HG03575 (cell line): ENCODE measurements around the gene LARP1B.
"Not testable (repeated sequence)": the region's sequence is repeated elsewhere in the genome, so short reads cannot be mapped to it uniquely, and the experiment has no call there.

Source experiments
- ATAC-seq: cut with Tn5 transposase; IDR thresholded peaks from one replicate; pipeline ENCODE4 v1.9.1; 2021; ENCODE audit not compliant: unreplicated experiment, insufficient number of reproducible peaks, low FRiP score; ENCODE audit errors: extremely low read depth

LARP1B gene

DNA sequence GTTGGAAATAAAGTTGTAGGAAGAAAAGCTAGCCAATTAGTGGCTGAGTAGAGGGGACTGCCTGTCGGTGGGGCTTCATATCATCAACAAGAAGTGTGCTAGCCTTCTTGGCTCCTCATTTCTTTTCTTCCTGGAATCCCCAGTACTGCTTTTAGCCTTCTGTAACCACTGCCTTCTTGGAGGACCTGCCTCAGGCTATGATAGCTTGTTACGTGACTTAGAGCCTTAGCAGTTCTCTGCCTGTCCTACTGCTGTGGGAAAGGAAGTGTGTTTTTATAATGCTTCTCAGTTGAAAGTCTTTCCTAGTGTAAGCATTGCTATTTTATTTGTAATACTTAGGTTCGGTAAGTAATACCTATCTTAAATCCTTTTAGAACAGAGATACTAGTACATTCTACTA is 61.9 kb downstream of the LARP1B start:
- no peak for ATAC-seq

DNA sequence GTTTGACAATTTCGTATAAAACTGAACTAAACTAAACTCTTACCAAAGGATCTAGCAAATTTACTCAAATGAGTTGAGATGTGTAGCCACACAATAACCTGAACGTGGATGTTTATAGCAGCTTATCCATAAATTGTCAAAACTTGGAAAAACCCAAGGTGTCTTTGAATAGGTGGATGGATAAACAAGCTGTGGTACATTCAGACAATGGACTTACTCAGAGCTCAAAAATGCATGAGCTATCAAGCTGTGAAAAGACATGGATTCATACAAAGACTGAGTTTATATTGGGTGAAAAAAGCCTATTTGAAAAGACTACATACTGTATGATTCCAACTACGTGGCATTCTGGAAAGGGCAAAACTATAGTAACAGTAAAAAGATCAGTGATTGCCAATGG is 69.5 kb downstream of the LARP1B start:
- no peak for ATAC-seq

DNA sequence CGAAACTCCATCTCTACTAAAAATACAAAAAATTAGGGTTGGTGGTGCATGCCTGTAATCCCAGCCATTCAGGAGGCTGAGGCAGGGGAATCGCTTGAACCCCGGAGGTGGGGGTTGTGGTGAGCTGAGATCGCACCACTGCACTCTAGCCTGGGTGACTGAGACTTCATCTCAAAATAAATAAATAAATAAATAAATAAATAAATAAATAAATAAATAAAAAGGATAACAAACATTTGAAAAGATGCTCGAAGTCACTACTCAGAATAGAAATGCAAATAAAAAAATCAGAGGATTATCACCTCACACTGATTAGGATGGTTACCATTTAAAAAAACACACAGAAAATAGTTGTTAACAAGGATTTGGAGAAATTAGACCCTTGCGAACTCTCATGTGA is 73.8 kb downstream of the LARP1B start:
- no peak for ATAC-seq

DNA sequence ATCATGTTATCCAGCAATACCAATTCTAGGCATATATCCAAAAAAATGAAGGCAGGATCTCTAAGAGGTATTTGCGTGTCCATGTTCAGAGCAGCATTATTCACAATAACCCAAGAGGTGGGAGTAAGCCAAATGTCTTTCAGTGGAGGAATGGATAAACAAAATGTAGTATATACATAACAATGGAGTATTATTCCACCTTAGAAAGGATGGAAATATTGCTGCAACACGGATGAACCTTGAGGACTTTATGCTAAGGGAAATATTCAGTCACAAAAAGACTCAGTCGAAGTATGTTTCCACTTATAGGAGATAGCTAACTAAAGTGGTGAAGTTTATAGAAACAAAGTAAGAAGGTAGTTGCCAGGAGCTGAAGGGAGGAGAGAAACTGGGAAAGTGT is 74.3 kb downstream of the LARP1B start:
- ATAC-seq, result no peak

DNA sequence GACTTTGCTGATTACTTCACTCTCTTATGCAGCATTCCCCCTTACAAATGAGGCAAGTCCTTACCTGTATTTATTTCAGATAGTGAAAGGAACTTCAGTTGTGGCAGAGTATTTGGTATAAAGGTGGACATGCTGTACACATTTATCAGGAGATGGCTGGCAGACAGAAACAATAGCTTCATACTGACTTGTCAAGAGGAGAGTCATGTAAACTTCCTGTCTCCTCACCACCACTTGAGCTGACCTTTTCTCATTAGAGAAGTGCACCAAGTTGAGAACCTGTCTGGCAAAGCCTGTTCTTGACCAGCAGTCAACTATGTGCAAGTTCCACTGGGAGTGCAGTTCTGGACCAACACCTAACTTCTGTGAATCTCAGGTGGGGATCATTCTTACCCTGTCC is 80.8 kb downstream of the LARP1B start:
- ATAC-seq, result no peak

DNA sequence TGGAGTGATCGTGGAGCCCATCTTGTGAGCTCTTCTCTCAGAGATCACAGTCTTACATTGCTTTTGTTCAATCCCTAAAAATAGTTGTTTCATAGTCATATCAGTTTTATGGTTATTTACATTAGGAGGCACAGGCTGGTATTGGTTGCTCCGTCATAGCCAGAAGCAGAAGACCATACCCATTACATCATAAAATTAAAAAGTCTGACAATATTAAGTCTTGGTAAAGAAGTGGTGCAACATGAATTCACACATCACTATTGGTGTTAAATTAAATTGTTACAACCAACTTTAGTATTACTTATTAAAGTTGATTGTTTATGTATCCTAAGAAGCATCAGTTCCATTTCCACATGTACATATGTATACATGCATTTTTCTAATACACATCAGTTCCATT is 84.6 kb downstream of the LARP1B start:
- ATAC-seq, result no peak

DNA sequence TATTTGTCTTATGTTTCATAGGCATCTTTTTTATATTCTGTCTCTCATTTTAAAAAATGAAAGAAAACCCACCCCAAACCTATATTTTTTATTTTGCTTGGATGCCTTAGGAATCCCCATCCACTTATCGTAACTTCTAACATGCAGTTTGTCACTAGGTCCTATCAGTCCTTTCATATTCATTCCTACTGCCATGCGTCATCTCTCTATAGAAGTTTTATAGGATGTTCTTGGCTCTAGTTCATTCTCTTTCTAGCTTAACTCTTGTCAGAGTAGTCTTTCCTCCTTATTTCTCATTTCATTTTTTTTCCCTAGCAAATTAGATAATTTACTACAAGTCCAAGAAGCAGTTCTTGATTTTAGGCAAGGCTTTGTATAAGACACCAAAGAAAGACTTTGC is 92.7 kb downstream of the LARP1B start:
- no peak for ATAC-seq

DNA sequence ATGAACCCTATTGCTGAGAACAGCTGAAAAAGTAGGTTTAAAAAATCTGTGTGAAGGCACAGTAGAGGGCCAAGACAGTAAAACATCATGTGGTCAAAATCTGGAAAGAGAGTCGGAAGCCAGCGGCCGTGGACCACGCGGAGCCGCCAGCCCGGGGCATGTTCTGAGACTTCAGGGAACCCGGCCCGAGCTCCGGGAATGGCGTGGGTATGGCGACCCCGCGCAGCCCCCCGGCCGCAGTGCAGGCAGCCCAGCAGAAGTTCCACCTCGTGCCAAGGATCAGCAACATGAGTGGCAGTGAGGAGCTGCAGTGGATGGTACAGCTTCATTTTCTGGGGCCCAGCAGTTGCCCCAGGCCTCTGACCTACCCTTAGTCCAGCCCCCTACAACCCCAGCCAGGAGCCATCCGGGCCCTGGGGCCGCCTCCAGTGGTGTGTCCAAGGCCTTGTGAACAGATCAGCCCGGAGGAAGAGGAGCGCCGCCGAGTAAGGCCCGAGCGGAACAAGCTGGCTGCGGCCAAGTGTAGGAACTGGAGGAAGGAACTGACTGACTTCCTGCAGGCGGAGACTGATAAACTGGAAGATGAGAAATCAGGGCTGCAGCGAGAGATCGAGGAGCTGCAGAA is 94.2 kb downstream of the LARP1B start:
- no peak for ATAC-seq

DNA sequence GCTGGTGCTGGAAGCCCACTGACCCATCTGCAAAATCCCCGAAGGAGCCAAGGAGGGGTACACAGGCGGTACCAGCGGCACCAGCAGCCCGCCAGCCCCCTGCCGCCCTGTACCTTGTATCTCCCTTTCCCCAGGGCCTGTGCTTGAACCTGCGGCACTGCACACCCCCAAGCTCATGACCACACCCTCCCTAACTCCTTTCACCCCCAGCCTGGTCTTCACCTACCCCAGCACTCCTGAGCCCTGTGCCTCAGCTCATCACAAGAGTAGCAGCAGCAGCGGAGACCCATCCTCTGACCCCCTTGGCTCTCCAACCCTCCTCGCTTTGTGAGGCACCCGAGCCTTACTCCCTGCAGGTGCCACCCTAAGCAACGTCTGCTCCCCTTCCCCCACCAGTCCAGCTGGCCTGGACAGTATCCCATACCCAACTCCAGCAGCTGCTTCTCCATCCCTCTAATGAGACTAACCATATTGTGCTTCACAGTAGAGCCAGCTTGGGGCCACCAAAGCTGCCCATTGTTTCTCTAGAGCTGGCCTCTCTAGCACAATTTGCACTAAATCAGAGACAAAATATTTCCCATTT is 94.9 kb downstream of the LARP1B start:
- ATAC-seq, result no peak

DNA sequence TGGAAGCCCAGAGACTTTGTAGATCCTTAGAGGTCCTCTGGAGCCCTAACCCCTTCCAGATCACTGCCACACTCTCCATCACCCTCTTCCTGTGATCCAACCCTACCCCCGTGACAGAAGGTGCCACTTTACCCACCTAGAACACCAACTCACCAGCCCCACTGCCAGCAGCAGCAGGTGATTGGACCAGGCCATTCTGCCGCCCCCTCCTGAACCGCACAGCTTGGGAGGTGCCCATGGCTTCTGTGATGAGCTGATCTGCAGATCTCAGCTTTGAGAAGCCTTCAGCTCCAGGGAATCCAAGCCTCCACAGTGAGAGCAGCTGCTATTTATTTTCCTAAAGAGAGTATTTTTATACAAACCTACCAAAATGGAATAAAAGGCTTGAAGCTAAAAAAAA is 95.4 kb downstream of the LARP1B start:
- not testable (repeated sequence) for ATAC-seq

DNA sequence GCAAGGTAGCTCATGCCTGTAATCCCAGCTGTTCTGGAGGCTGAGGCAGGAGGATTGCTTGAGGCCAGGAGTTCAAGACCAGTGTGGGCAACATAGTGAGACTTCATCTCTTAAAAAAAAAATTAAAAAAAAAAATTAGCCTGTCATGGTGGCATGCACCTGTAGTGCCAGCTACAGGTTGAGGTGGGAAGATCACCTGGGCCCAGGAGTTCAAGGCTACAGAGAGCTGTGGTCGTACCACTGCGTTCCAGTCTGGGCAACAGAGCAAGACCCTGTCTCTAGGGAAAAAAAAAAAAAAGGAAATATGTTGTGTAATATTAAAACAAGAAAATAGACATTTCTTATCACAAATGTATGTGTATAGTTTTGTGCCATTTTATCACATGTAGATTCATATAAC is 97.8 kb downstream of the LARP1B start:
- no peak for ATAC-seq

DNA sequence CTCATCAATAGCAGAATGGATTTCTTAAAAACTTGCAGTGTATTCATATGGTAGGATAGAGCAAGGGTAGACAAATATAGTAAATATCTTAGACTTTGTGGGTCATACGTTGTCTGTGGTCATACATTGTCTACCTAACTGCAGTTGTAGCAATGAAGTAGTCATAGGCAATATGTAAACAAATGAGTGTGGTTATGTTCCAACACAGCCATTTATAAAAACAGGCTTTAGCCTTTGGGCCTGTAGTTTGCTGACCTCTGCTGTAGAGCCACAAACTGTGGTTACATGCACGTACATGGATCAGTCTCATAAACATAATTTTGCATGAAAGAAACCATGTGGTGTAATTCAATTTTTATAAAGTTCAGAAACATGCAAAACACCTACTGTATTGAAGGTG is 98.9 kb downstream of the LARP1B start:
- ATAC-seq, result no peak

DNA sequence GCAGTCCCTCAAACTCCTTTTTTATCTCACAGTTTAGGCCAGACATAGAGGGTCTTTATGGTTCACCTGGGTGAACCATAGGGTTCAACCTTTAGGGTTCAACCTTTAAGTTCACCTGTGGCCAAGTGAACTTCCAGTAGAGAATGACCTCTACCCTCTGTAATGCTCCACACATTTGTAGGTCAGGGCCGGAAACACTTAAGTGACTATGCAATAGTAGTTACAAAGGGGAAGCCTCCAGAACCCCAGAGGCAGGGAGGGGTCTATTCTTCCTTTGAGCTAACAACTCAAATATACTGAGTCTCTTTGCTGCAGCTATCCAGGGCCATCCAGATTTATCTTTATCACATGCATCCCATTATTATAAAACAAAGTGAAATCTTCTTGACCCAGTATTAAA is 100.0 kb downstream of the LARP1B start:
- no peak for ATAC-seq

DNA sequence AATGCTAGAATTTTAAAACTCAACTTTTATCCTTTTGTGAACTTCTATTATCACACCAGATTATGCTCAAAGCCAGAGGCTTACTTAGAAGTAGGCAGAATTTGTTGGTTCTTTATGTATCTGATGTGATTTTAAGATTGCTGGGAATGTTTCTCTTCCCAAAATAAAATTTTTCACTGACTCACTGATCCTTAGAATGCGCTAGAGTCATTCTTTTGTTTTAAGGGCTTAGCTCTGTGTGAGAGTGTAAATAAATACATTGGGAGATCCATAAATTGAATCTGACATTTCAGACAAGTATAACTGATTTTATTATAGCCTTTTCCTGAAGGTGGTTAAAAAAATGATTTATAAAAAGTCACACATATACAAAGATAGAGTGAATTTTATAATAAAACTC is 101.3 kb downstream of the LARP1B start:
- no peak for ATAC-seq

DNA sequence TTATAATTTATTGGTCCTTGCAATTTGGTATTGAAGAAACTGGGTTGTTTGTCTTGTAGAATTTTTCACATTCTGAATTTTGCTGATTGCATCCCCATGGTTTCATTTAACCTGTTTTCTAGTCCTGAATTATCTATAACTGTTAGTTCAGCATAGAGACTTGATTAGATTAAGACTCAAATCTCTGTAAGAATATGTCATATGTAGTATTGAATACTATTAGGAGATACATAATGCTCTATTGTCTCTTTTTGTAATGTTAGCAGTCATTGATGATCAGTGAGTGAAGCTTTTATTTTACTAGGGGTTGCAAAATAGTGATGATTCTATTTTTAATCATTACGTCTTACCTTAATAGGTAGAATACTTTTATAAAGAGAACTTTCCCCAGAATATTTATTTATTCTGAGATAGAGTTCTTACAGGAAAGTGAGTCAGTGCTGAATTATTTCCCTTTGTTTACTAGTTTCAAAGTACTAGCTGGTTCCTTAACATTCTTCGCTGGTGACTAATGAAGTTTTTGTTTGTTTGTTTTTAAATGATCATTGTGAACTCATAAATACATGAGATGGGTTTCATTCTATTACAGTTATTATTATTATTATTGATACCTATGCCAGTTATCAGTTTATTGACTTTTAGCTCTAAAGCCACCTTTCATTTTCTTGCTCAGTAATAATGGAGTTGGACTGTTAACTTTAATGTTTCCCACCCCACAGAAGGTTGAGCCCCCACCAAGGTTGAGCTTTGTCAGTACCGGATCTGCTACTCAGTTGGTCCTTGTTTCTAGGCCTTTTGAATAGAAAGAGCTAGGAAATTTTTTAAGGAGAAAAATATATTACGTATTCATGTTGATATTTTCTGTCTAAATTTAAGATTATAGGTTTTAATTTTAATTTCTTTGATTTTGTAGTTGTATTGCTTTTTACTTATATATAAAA is 102.3 kb downstream of the LARP1B start:
- no peak for ATAC-seq

DNA sequence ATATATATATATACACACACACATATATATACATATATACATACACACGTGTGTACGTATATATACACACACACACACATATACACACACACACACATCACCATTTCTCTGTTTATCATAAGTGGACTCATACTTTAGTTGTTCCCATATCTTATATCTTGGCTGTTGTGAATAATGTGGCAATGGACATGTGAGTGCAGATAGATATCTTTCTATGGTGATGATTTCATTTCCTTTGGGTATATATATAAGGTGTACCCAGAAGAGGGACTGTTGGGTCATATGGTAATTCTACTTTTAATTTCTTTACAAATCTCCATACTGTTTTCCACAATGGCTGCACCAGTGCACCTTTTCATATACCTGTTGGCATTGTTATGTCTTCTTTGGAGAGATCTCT is 105.9 kb downstream of the LARP1B start:
- no peak for ATAC-seq

DNA sequence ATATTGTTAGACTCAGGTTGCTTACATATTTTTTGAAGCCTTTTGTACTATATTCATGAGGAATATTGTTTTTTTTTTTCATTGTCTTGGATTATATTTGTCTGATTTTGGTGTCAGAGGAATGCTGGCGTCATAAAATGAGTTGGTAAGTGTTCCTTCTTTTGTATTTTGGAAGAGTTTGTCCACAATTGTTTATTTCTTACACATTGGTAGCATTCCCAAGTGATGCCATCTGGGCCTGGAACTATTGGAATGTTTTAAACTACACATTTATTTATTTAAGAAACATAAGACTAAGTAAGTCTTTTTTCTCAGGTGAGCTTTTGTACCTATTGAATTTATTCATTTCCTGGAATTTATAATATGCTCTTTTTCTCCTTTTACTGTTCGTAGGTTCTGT is 107.6 kb downstream of the LARP1B start:
- no peak for ATAC-seq

DNA sequence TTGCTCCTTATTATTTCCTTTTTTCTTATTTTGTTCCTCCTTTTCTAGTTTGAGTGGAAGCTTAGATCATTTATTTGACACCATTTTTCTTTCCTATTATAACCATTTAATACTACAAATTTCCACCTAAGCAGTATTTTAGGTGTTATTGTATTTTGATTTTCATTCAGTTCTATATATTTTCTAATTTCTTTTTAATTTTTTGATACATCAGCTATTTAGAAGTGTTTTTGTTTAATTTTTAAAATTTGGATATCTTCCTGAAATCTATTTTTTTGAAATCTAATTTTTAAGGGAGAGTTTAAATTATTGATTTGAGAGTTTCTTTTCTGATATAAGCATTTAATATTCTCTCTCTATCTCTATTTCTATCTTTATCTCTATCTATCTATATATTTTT is 108.1 kb downstream of the LARP1B start:
- ATAC-seq, result no peak

DNA sequence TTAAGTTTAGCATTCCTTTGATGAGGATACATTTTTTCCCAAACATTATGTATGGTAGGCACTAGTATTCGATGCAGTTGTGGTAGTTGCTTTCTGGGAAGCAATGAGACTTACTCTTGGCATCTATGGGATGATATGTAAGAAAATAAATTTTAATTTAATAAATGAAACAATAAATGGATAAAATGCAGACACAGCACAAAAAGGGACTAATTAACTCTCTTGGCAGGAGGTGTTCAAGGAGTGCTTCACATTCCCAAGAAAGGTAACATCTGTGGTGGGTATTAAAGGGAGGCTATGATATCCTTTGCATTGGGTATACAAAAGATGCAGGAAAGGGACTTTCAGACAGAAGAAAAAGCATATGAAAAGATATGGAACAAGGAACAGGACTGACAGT is 115.5 kb downstream of the LARP1B start:
- ATAC-seq, result no peak

DNA sequence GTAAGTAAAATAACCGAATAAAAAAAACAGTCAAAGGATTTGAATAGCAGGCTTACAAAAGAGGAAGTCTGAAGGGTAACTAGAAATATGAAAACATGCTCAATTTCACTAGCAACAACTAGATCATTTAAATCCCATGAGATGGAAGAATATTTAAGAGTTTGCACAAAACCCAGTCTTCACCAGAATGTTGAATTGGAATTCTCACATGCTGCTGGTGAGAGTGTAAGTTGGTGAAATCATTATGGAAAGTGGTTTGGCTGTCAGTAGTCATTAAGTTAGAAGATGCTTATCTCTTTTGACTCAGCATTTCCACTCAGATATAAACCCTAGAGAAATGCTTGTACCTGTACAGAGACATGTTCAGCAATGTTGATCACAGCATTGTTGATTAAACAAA is 116.4 kb downstream of the LARP1B start:
- ATAC-seq, result no peak
